D721Med (cell line): ENCODE measurements around the gene UBAC2.

Experiments used
- DNase-seq: peaks from one replicate; pipeline ENCODE4 v3.0.0; 2011; ENCODE audit warnings: low spot score; ENCODE audit not compliant: insufficient read length
- FAIRE-seq: peaks from 2 replicates; lab custom pipeline; 2011; peaks lifted over from hg19 to GRCh38; lab: Jason Lieb, UNC
- CTCF ChIP-seq: IDR thresholded peaks from 2 replicates; pipeline ENCODE4 v1.5.1; 2012; ENCODE audit warnings: mild to moderate bottlenecking, control low read depth; ENCODE audit not compliant: insufficient read depth; ENCODE audit errors: missing control alignments

The UBAC2 gene

GRCh38 chr13:99159331-99160061, 41.2 kb upstream of the UBAC2 start:
- no peak for DNase-seq
- no peak for TF ChIP-seq CTCF
- no peak for FAIRE-seq

GRCh38 chr13:99160415-99160814, 40.2 kb upstream of the UBAC2 start:
- FAIRE-seq, result no peak
- TF ChIP-seq CTCF, result no peak
- no peak for DNase-seq

- TF ChIP-seq CTCF, result no peak
- FAIRE-seq, result no peak
- DNase-seq, result no peak
Measured at GRCh38 chr13:99161512-99161911, 39.1 kb upstream of the UBAC2 start.

- FAIRE-seq (no peak), DNase-seq (no peak)
- no peak for TF ChIP-seq CTCF
Measured at GRCh38 chr13:99162567-99163361, 37.9 kb upstream of the UBAC2 start.

GRCh38 chr13:99164226-99164625, 36.4 kb upstream of the UBAC2 start:
- DNase-seq, result no peak
- no peak for FAIRE-seq
- TF ChIP-seq CTCF, result no peak

- DNase-seq (no peak), FAIRE-seq (no peak)
- no peak for TF ChIP-seq CTCF
Measured at GRCh38 chr13:99165753-99166587, 34.7 kb upstream of the UBAC2 start.
